ENCODE results near the gene LRRTM3. TPM values are rescaled to one million over a fixed set of nuclear protein-coding genes. Genes with fewer than 3 reads are reported as not detected.

The LRRTM3 gene
- total RNA-seq, 1 experiment from 2014 or later = 0.96 TPM

DNA sequence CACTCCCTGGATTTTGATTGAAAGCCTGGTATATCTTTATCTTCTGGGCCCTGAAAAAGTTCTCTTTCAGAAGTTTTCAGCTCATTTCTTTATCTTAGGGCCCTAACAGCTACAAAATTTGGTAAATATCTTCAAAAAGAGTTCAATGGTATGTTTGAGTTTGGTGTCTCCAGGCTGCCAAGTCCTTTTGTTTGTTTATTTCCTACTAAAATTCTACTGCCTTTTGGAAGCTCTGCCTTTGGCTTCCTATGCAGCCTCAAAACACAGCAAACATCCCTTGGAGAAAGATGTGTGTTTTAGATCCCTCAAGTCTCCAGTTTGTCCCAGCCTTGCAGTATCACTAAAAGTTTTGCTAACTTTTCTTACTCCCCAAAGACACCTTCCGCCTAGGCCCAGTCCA, 146.8 kb downstream of the LRRTM3 start:
- Histone ChIP-seq H3K9ac (ENCODE audit: extremely low read depth, insufficient read length, low read length) (no peak overlapping the region), H3K18ac (ENCODE audit: insufficient read length, low read depth, low read length) (no peak overlapping the region), H3T11ph (ENCODE audit: low read length) (no peak overlapping the region), H3K23me2 (ENCODE audit: insufficient read length, low read depth, low read length, poor library complexity, severe bottlenecking) (no peaks in the 10 kb centered on the region), H2AFZ (ENCODE audit: low read length) (no peak overlapping the region), H3K14ac (ENCODE audit: insufficient read depth, low read length) (no peak overlapping the region), H2BK5ac (ENCODE audit: insufficient read length, low read length) (no peak overlapping the region), H4K20me1 (ENCODE audit: control insufficient read depth, insufficient read depth, insufficient read length) (no peaks in the 10 kb centered on the region), H3K4me2 (ENCODE audit: insufficient read depth, insufficient read length, low read length) (no peak overlapping the region), H3K27me3 (ENCODE audit: insufficient read depth, low read length) (no peaks in the 10 kb centered on the region), H2BK20ac (ENCODE audit: low read depth, low read length, poor library complexity, severe bottlenecking) (no peak overlapping the region), H2BK15ac (ENCODE audit: low read depth, low read length) (no peak overlapping the region), H4K5ac (ENCODE audit: insufficient read length, low read depth, low read length) (no peak overlapping the region), H3K56ac (ENCODE audit: insufficient read length, low read depth, low read length) (no peak overlapping the region), H4K8ac (replicated peaks; ENCODE audit: insufficient read length, low read depth, low read length) (no peak overlapping the region), H2BK120ac (ENCODE audit: low read depth, low read length, poor library complexity, severe bottlenecking) (no peak overlapping the region), H2AK5ac (ENCODE audit: insufficient read length, low read length) (no peak overlapping the region), H2BK12ac (ENCODE audit: insufficient read length, low read depth, low read length) (no peak overlapping the region), H3K23ac (ENCODE audit: insufficient read length, low read depth, low read length) (no peak overlapping the region), H3K27ac (ENCODE audit: insufficient read length, low read depth, low read length) (no peak overlapping the region), H3K9me3 (ENCODE audit: control insufficient read depth, low read depth, low read length) (no peaks in the 10 kb centered on the region), H3K79me2 (ENCODE audit: insufficient read depth, low read length) (no peaks in the 10 kb centered on the region), H3K4me1 (ENCODE audit: insufficient read depth, low read length) (no peaks in the 10 kb centered on the region), H3K79me1 (ENCODE audit: insufficient read depth, low read depth, low read length, poor library complexity, severe bottlenecking) (no peaks in the 10 kb centered on the region), H3K4ac (ENCODE audit: low read depth, low read length) (no peak overlapping the region), H4K91ac (ENCODE audit: insufficient read length, low read depth, low read length) (no peak overlapping the region)
- WGBS (ENCODE audit: extremely low coverage, insufficient read length, low lambda C conversion rate) = no CpG with 5 or more reads among the region's 1 CpG
- Mint-ChIP-seq H3K4me1 (no peaks in the 10 kb centered on the region), H3K4me3 (no peak overlapping the region), H3K27me3 (ENCODE audit: low read depth) (no peaks in the 10 kb centered on the region), H3K36me3 (ENCODE audit: insufficient read depth in 1 of 3, low read depth in 3 of 3) (no peaks in the 10 kb centered on the region; a peak in 1 of 7 replicates), H3K27ac (peak overlapping the region in 2 of 3 experiments; percentile 23 to 52; a peak in 2 of 7 replicates), H3K9me3 (no peaks in the 10 kb centered on the region)
- DNase-seq = no peak
- TF ChIP-seq, protein P1, sequence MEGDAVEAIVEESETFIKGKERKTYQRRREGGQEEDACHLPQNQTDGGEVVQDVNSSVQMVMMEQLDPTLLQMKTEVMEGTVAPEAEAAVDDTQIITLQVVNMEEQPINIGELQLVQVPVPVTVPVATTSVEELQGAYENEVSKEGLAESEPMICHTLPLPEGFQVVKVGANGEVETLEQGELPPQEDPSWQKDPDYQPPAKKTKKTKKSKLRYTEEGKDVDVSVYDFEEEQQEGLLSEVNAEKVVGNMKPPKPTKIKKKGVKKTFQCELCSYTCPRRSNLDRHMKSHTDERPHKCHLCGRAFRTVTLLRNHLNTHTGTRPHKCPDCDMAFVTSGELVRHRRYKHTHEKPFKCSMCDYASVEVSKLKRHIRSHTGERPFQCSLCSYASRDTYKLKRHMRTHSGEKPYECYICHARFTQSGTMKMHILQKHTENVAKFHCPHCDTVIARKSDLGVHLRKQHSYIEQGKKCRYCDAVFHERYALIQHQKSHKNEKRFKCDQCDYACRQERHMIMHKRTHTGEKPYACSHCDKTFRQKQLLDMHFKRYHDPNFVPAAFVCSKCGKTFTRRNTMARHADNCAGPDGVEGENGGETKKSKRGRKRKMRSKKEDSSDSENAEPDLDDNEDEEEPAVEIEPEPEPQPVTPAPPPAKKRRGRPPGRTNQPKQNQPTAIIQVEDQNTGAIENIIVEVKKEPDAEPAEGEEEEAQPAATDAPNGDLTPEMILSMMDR (conservative IDR thresholded peaks at IDR 0.05) = no peak
